HG03378 (cell line): ENCODE data around the gene SMOC1.

Experiments used
- ATAC-seq: cut with Tn5 transposase; IDR thresholded peaks from one replicate; pipeline ENCODE4 v1.9.1; 2021; ENCODE audit warnings: mild to moderate bottlenecking, moderate library complexity; ENCODE audit not compliant: unreplicated experiment

Gene SMOC1

GRCh38 chr14:70004791-70005190 is 125.6 kb downstream of the SMOC1 start:
- ATAC-seq = no peak

- no peak for ATAC-seq
Observed at GRCh38 chr14:70005281-70005805, 126.1 kb downstream of the SMOC1 start.

- ATAC-seq = no peak
Observed at GRCh38 chr14:70006699-70007098, 127.5 kb downstream of the SMOC1 start.

- no peak for ATAC-seq
Observed at GRCh38 chr14:70008284-70009262, 129.4 kb downstream of the SMOC1 start.

GRCh38 chr14:70009961-70010360 is 130.7 kb downstream of the SMOC1 start:
- ATAC-seq = no peak

- ATAC-seq = no peak
Observed at GRCh38 chr14:70011098-70011497, 131.9 kb downstream of the SMOC1 start.

GRCh38 chr14:70011708-70012107 is 132.5 kb downstream of the SMOC1 start:
- ATAC-seq = no peak

- ATAC-seq = no peak
Observed at GRCh38 chr14:70013271-70013873, 134.2 kb downstream of the SMOC1 start.

- ATAC-seq = no peak
Observed at GRCh38 chr14:70014406-70015095, 135.3 kb downstream of the SMOC1 start.

- ATAC-seq = no peak
Observed at GRCh38 chr14:70018230-70018629, 139.0 kb downstream of the SMOC1 start.

GRCh38 chr14:70018713-70019211 is 139.5 kb downstream of the SMOC1 start:
- peak; percentile 45 for ATAC-seq

GRCh38 chr14:70019695-70020094 is 140.5 kb downstream of the SMOC1 start:
- no peak for ATAC-seq

GRCh38 chr14:70020352-70021170 is 141.3 kb downstream of the SMOC1 start:
- no peak for ATAC-seq

GRCh38 chr14:70021548-70022220 is 142.5 kb downstream of the SMOC1 start:
- no peak for ATAC-seq

- ATAC-seq = no peak
Observed at GRCh38 chr14:70022771-70023445, 143.7 kb downstream of the SMOC1 start.

- ATAC-seq = no peak
Observed at GRCh38 chr14:70023871-70024270, 144.7 kb downstream of the SMOC1 start.

GRCh38 chr14:70027785-70028428 is 148.7 kb downstream of the SMOC1 start:
- ATAC-seq = no peak

GRCh38 chr14:70029296-70030132 is 150.3 kb downstream of the SMOC1 start:
- ATAC-seq = no peak
